GM18502 (cell line): ENCODE results near the gene STIP1.

ENCODE experiments used
- ATAC-seq: cut with Tn5 transposase; IDR thresholded peaks from one replicate; pipeline ENCODE4 v1.9.1; 2021; ENCODE audit warnings: mild to moderate bottlenecking; ENCODE audit not compliant: unreplicated experiment, poor library complexity

STIP1 gene

GRCh38 chr11:64247729-64248531, 62.0 kb downstream of the STIP1 start:
- no peak for ATAC-seq

GRCh38 chr11:64248578-64248977, 62.6 kb downstream of the STIP1 start:
- ATAC-seq = no peak

GRCh38 chr11:64249038-64249437, 63.1 kb downstream of the STIP1 start:
- no peak for ATAC-seq

- ATAC-seq = no peak
Measured at GRCh38 chr11:64249563-64250414, 63.8 kb downstream of the STIP1 start.

- ATAC-seq = no peak
Measured at GRCh38 chr11:64250415-64251015, 64.5 kb downstream of the STIP1 start.

GRCh38 chr11:64251016-64251752, 65.2 kb downstream of the STIP1 start, which contains the start of gene PLCB3:
Gene PLCB3 (plus strand): TSS chr11:64251530. CDS start chr11:64251650, 120 bp downstream.
- ATAC-seq = peak; percentile 42

GRCh38 chr11:64251753-64252002, 65.7 kb downstream of the STIP1 start:
- no peak for ATAC-seq

GRCh38 chr11:64252003-64252872, 66.3 kb downstream of the STIP1 start:
- ATAC-seq = no peak

GRCh38 chr11:64253043-64253442, 67.1 kb downstream of the STIP1 start:
- ATAC-seq = no peak

GRCh38 chr11:64253481-64253880, 67.5 kb downstream of the STIP1 start:
- no peak for ATAC-seq
